ENCODE data around the gene ROR2.

ROR2 gene

GRCh38 chr9:91818225-91818585 is 131.8 kb downstream of the ROR2 start:
- no peak overlapping the region for H3K4me3 ChIP-seq (ENCODE audit: insufficient read depth, low read length, poor library complexity, severe bottlenecking)
- no peaks in the 10 kb centered on the region for H3F3A ChIP-seq (ENCODE audit: insufficient read depth)
- TF ChIP-seq CTCF (IDR thresholded peaks at IDR 0.05; ENCODE audit: insufficient read depth, low read length, poor library complexity, severe bottlenecking): no peak
- no peak for TF ChIP-seq EZH2phosphoT487 (conservative IDR thresholded peaks at IDR 0.05; ENCODE audit: low read length)
- no peaks in the 10 kb centered on the region for H3K9me3 ChIP-seq (ENCODE audit: insufficient read depth, low read length)
- H3K9me2 ChIP-seq (replicated peaks; ENCODE audit: insufficient read depth, low read length): no peaks in the 10 kb centered on the region
- H3K27ac ChIP-seq (ENCODE audit: low read depth, low read length): no peak overlapping the region
- no peak overlapping the region for H2AFZ ChIP-seq (ENCODE audit: low read depth, low read length, severe bottlenecking)
- no peaks in the 10 kb centered on the region for H3K79me2 ChIP-seq (ENCODE audit: insufficient read depth, low read length)
- no peaks in the 10 kb centered on the region for H4K20me1 ChIP-seq (ENCODE audit: low read depth, low read length)
- H3K4me2 ChIP-seq (ENCODE audit: low read depth, low read length, poor library complexity, severe bottlenecking): no peak overlapping the region
- H3K27me3 ChIP-seq (ENCODE audit: low read length): no peaks in the 10 kb centered on the region
- no peaks in the 10 kb centered on the region for H3K36me3 ChIP-seq (ENCODE audit: low read length)
- H3K9ac ChIP-seq (ENCODE audit: low read length): no peak overlapping the region

GRCh38 chr9:91817493-91818224 is 132.4 kb downstream of the ROR2 start:
- H3K4me3 ChIP-seq (ENCODE audit: insufficient read depth, low read length, poor library complexity, severe bottlenecking): no peak overlapping the region
- TF ChIP-seq CTCF (IDR thresholded peaks at IDR 0.05; ENCODE audit: insufficient read depth, low read length, poor library complexity, severe bottlenecking) (no peak), EZH2phosphoT487 (conservative IDR thresholded peaks at IDR 0.05; ENCODE audit: low read length) (no peak)
- H4K20me1 ChIP-seq (ENCODE audit: low read depth, low read length): no peaks in the 10 kb centered on the region
- H2AFZ ChIP-seq (ENCODE audit: low read depth, low read length, severe bottlenecking): no peak overlapping the region
- H3K27me3 ChIP-seq (ENCODE audit: low read length): no peaks in the 10 kb centered on the region
- no peaks in the 10 kb centered on the region for H3K79me2 ChIP-seq (ENCODE audit: insufficient read depth, low read length)
- H3K27ac ChIP-seq (ENCODE audit: low read depth, low read length): no peak overlapping the region
- H3K36me3 ChIP-seq (ENCODE audit: low read length): no peaks in the 10 kb centered on the region
- no peaks in the 10 kb centered on the region for H3K9me3 ChIP-seq (ENCODE audit: insufficient read depth, low read length)
- no peaks in the 10 kb centered on the region for H3F3A ChIP-seq (ENCODE audit: insufficient read depth)
- no peak overlapping the region for H3K9ac ChIP-seq (ENCODE audit: low read length)
- no peaks in the 10 kb centered on the region for H3K9me2 ChIP-seq (replicated peaks; ENCODE audit: insufficient read depth, low read length)
- no peak overlapping the region for H3K4me2 ChIP-seq (ENCODE audit: low read depth, low read length, poor library complexity, severe bottlenecking)

GRCh38 chr9:91817106-91817492 is 132.9 kb downstream of the ROR2 start:
- H3K4me3 ChIP-seq (ENCODE audit: insufficient read depth, low read length, poor library complexity, severe bottlenecking): no peak overlapping the region
- H3K36me3 ChIP-seq (ENCODE audit: low read length): no peaks in the 10 kb centered on the region
- TF ChIP-seq CTCF (IDR thresholded peaks at IDR 0.05; ENCODE audit: insufficient read depth, low read length, poor library complexity, severe bottlenecking): no peak
- no peak for TF ChIP-seq EZH2phosphoT487 (conservative IDR thresholded peaks at IDR 0.05; ENCODE audit: low read length)
- H2AFZ ChIP-seq (ENCODE audit: low read depth, low read length, severe bottlenecking): no peak overlapping the region
- H3K27ac ChIP-seq (ENCODE audit: low read depth, low read length): no peak overlapping the region
- H4K20me1 ChIP-seq (ENCODE audit: low read depth, low read length): no peaks in the 10 kb centered on the region
- no peak overlapping the region for H3K4me2 ChIP-seq (ENCODE audit: low read depth, low read length, poor library complexity, severe bottlenecking)
- no peaks in the 10 kb centered on the region for H3K79me2 ChIP-seq (ENCODE audit: insufficient read depth, low read length)
- no peaks in the 10 kb centered on the region for H3K27me3 ChIP-seq (ENCODE audit: low read length)
- no peak overlapping the region for H3K9ac ChIP-seq (ENCODE audit: low read length)
- H3K9me2 ChIP-seq (replicated peaks; ENCODE audit: insufficient read depth, low read length): no peaks in the 10 kb centered on the region
- H3K9me3 ChIP-seq (ENCODE audit: insufficient read depth, low read length): no peaks in the 10 kb centered on the region
- no peaks in the 10 kb centered on the region for H3F3A ChIP-seq (ENCODE audit: insufficient read depth)
